ENCODE data around the gene EPHA1.

Gene EPHA1

GRCh38 chr7:143448429-143448828, 39.8 kb upstream of the EPHA1 start:
- H3K36me3 ChIP-seq (replicated peaks; ENCODE audit: insufficient read depth, low read length) = no peaks in the 10 kb centered on the region
- H2AFZ ChIP-seq (ENCODE audit: low read length) = no peak overlapping the region
- no peak for DNase-seq
- no peak overlapping the region for H3K4me3 ChIP-seq (ENCODE audit: low read length)
- TF ChIP-seq EZH2phosphoT487 (IDR thresholded peaks at IDR 0.05; ENCODE audit: low read length) (no peak), EZH2 (optimal IDR thresholded peaks at IDR 0.05; ENCODE audit: low read depth, low read length) (no peak)
- TF ChIP-seq, protein P1, sequence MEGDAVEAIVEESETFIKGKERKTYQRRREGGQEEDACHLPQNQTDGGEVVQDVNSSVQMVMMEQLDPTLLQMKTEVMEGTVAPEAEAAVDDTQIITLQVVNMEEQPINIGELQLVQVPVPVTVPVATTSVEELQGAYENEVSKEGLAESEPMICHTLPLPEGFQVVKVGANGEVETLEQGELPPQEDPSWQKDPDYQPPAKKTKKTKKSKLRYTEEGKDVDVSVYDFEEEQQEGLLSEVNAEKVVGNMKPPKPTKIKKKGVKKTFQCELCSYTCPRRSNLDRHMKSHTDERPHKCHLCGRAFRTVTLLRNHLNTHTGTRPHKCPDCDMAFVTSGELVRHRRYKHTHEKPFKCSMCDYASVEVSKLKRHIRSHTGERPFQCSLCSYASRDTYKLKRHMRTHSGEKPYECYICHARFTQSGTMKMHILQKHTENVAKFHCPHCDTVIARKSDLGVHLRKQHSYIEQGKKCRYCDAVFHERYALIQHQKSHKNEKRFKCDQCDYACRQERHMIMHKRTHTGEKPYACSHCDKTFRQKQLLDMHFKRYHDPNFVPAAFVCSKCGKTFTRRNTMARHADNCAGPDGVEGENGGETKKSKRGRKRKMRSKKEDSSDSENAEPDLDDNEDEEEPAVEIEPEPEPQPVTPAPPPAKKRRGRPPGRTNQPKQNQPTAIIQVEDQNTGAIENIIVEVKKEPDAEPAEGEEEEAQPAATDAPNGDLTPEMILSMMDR (IDR thresholded peaks at IDR 0.05; ENCODE audit: low read length) = no peak
- H3K9me2 ChIP-seq (replicated peaks; ENCODE audit: insufficient read depth, low read length) = no peaks in the 10 kb centered on the region
- no peaks in the 10 kb centered on the region for H3K27me3 ChIP-seq (replicated peaks; ENCODE audit: insufficient read depth, low read length)
- H3K9me3 ChIP-seq (replicated peaks; ENCODE audit: insufficient read depth, low read length) = no peaks in the 10 kb centered on the region
- no peaks in the 10 kb centered on the region for H3F3A ChIP-seq (ENCODE audit: insufficient read depth, low read length)
- H3K9ac ChIP-seq (ENCODE audit: low read length) = no peak overlapping the region
- no peak overlapping the region for H3K4me2 ChIP-seq (ENCODE audit: low read depth, low read length)
- no peaks in the 10 kb centered on the region for H4K20me1 ChIP-seq (ENCODE audit: insufficient read depth, low read length)
- no peaks in the 10 kb centered on the region for H3K4me1 ChIP-seq (ENCODE audit: low read length)
- H3K79me2 ChIP-seq (ENCODE audit: low read length) = no peaks in the 10 kb centered on the region
- H3K27ac ChIP-seq (ENCODE audit: low read length) = no peak overlapping the region

- no peaks in the 10 kb centered on the region for H3K9me2 ChIP-seq (replicated peaks; ENCODE audit: insufficient read depth, low read length)
- no peaks in the 10 kb centered on the region for H3K4me1 ChIP-seq (ENCODE audit: low read length)
- no peak for DNase-seq
- no peak overlapping the region for H3K4me2 ChIP-seq (ENCODE audit: low read depth, low read length)
- H3K27me3 ChIP-seq (replicated peaks; ENCODE audit: insufficient read depth, low read length) = no peaks in the 10 kb centered on the region
- no peaks in the 10 kb centered on the region for H3K9me3 ChIP-seq (replicated peaks; ENCODE audit: insufficient read depth, low read length)
- no peaks in the 10 kb centered on the region for H3F3A ChIP-seq (ENCODE audit: insufficient read depth, low read length)
- no peaks in the 10 kb centered on the region for H4K20me1 ChIP-seq (ENCODE audit: insufficient read depth, low read length)
- no peaks in the 10 kb centered on the region for H3K79me2 ChIP-seq (ENCODE audit: low read length)
- no peak overlapping the region for H3K4me3 ChIP-seq (ENCODE audit: low read length)
- no peak overlapping the region for H3K9ac ChIP-seq (ENCODE audit: low read length)
- H3K27ac ChIP-seq (ENCODE audit: low read length) = no peak overlapping the region
- H2AFZ ChIP-seq (ENCODE audit: low read length) = no peak overlapping the region
- no peaks in the 10 kb centered on the region for H3K36me3 ChIP-seq (replicated peaks; ENCODE audit: insufficient read depth, low read length)
- TF ChIP-seq EZH2 (optimal IDR thresholded peaks at IDR 0.05; ENCODE audit: low read depth, low read length) = no peak
- TF ChIP-seq EZH2phosphoT487 (IDR thresholded peaks at IDR 0.05; ENCODE audit: low read length) = no peak
- TF ChIP-seq, protein P1 (IDR thresholded peaks at IDR 0.05; ENCODE audit: low read length) = no peak
Observed at GRCh38 chr7:143447466-143447865, 38.8 kb upstream of the EPHA1 start.

- Histone ChIP-seq H3F3A (ENCODE audit: insufficient read depth, low read length) (no peaks in the 10 kb centered on the region), H3K27me3 (replicated peaks; ENCODE audit: insufficient read depth, low read length) (no peaks in the 10 kb centered on the region), H3K4me1 (ENCODE audit: low read length) (no peaks in the 10 kb centered on the region), H3K9ac (ENCODE audit: low read length) (no peak overlapping the region), H3K79me2 (ENCODE audit: low read length) (no peaks in the 10 kb centered on the region), H3K4me2 (ENCODE audit: low read depth, low read length) (no peak overlapping the region), H3K9me2 (replicated peaks; ENCODE audit: insufficient read depth, low read length) (no peaks in the 10 kb centered on the region), H3K36me3 (replicated peaks; ENCODE audit: insufficient read depth, low read length) (no peaks in the 10 kb centered on the region), H3K9me3 (replicated peaks; ENCODE audit: insufficient read depth, low read length) (no peaks in the 10 kb centered on the region), H3K4me3 (ENCODE audit: low read length) (no peak overlapping the region), H2AFZ (ENCODE audit: low read length) (no peak overlapping the region), H3K27ac (ENCODE audit: low read length) (no peak overlapping the region), H4K20me1 (ENCODE audit: insufficient read depth, low read length) (no peaks in the 10 kb centered on the region)
- TF ChIP-seq EZH2phosphoT487 (IDR thresholded peaks at IDR 0.05; ENCODE audit: low read length) (no peak), EZH2 (optimal IDR thresholded peaks at IDR 0.05; ENCODE audit: low read depth, low read length) (no peak)
- TF ChIP-seq, protein P1 (IDR thresholded peaks at IDR 0.05; ENCODE audit: low read length) = no peak
- no peak for DNase-seq
Observed at GRCh38 chr7:143444785-143445184, 36.1 kb upstream of the EPHA1 start.
